Activated T-cell treated with anti-CD3 and anti-CD28 coated beads, Interleukin-2, amount 50 U/mL, for 24 hours (primary cell): ENCODE data around the gene PADI2.
"Not testable (repeated sequence)": the region's sequence is repeated elsewhere in the genome, so short reads cannot be mapped to it uniquely, and the experiment has no call there.

Experiments
- DNase-seq: peaks from one replicate; pipeline ENCODE4 v3.0.0-alpha.2; 2020
- H3K27ac Mint-ChIP-seq: 2 replicates; pipeline ENCODE4 v1.8.0; 2020; ENCODE audit warnings: mild to moderate bottlenecking, mixed read lengths
- H3K27me3 Mint-ChIP-seq: 2 replicates; pipeline ENCODE4 v1.8.0; 2020; ENCODE audit warnings: mixed read lengths
- H3K36me3 Mint-ChIP-seq: 2 replicates; pipeline ENCODE4 v1.8.0; 2020; ENCODE audit warnings: low read depth, mixed read lengths
- H3K4me1 Mint-ChIP-seq: 2 replicates; pipeline ENCODE4 v1.8.0; 2020; ENCODE audit warnings: low read depth, mixed read lengths
- H3K4me3 Mint-ChIP-seq: 2 replicates; pipeline ENCODE4 v1.8.0; 2020; ENCODE audit warnings: mild to moderate bottlenecking, moderate library complexity, mixed read lengths
- H3K9me3 Mint-ChIP-seq: 2 replicates; pipeline ENCODE4 v1.8.0; 2020; ENCODE audit warnings: mixed read lengths

Gene PADI2

GRCh38 chr1:17068789-17069188 is 50.5 kb downstream of the PADI2 start:
- Mint-ChIP-seq H3K27me3 (peaks cover 4% of the 10 kb centered on the region), H3K4me1 (no peaks in the 10 kb centered on the region), H3K27ac (no peak overlapping the region), H3K36me3 (no peaks in the 10 kb centered on the region), H3K9me3 (no peaks in the 10 kb centered on the region), H3K4me3 (no peak overlapping the region)
- DNase-seq = no peak

GRCh38 chr1:17067465-17068240 is 51.6 kb downstream of the PADI2 start:
- no peak for DNase-seq
- H3K9me3 Mint-ChIP-seq = no peaks in the 10 kb centered on the region
- no peaks in the 10 kb centered on the region for H3K36me3 Mint-ChIP-seq
- no peak overlapping the region for H3K4me3 Mint-ChIP-seq
- H3K4me1 Mint-ChIP-seq = peaks cover 3% of the 10 kb centered on the region
- H3K27ac Mint-ChIP-seq = no peak overlapping the region
- H3K27me3 Mint-ChIP-seq = peaks cover 4% of the 10 kb centered on the region

GRCh38 chr1:17067069-17067426 is 52.2 kb downstream of the PADI2 start:
- Mint-ChIP-seq H3K9me3 (no peaks in the 10 kb centered on the region), H3K27me3 (peaks cover 4% of the 10 kb centered on the region), H3K27ac (no peak overlapping the region), H3K36me3 (no peaks in the 10 kb centered on the region), H3K4me1 (peaks cover 3% of the 10 kb centered on the region), H3K4me3 (no peak overlapping the region)
- DNase-seq = no peak

GRCh38 chr1:17066361-17067068 is 52.7 kb downstream of the PADI2 start:
- Mint-ChIP-seq H3K4me1 (peaks cover 3% of the 10 kb centered on the region), H3K36me3 (no peaks in the 10 kb centered on the region), H3K9me3 (no peaks in the 10 kb centered on the region), H3K27ac (no peak overlapping the region), H3K4me3 (no peak overlapping the region), H3K27me3 (peaks cover 7% of the 10 kb centered on the region)
- DNase-seq = no peak

- no peaks in the 10 kb centered on the region for H3K9me3 Mint-ChIP-seq
- H3K27ac Mint-ChIP-seq = no peak overlapping the region
- DNase-seq = no peak
- no peak overlapping the region for H3K4me3 Mint-ChIP-seq
- peaks cover 10% of the 10 kb centered on the region for H3K27me3 Mint-ChIP-seq
- H3K4me1 Mint-ChIP-seq = peaks cover 3% of the 10 kb centered on the region
- H3K36me3 Mint-ChIP-seq = no peaks in the 10 kb centered on the region
Measured at GRCh38 chr1:17065666-17066065, 53.6 kb downstream of the PADI2 start.

- not testable (repeated sequence) for H3K9me3 Mint-ChIP-seq, DNase-seq, H3K4me1 Mint-ChIP-seq, H3K4me3 Mint-ChIP-seq, H3K36me3 Mint-ChIP-seq, H3K27ac Mint-ChIP-seq
- H3K27me3 Mint-ChIP-seq = peaks cover 21% of the 10 kb centered on the region
Measured at GRCh38 chr1:17062751-17063150, 56.5 kb downstream of the PADI2 start.

- no peaks in the 10 kb centered on the region for H3K9me3 Mint-ChIP-seq
- H3K27ac Mint-ChIP-seq = no peak overlapping the region
- no peak for DNase-seq
Measured at GRCh38 chr1:17061892-17062291, 57.4 kb downstream of the PADI2 start.

GRCh38 chr1:17061486-17061885 is 57.8 kb downstream of the PADI2 start:
- no peaks in the 10 kb centered on the region for H3K9me3 Mint-ChIP-seq
- H3K27me3 Mint-ChIP-seq = peaks cover 21% of the 10 kb centered on the region
- H3K27ac Mint-ChIP-seq = no peak overlapping the region
- no peak for DNase-seq
- no peak overlapping the region for H3K4me3 Mint-ChIP-seq
- no peaks in the 10 kb centered on the region for H3K36me3 Mint-ChIP-seq
- peaks cover 3% of the 10 kb centered on the region for H3K4me1 Mint-ChIP-seq

More at GRCh38 chr1:17061892-17062291, 57.4 kb downstream of the PADI2 start:
- Mint-ChIP-seq H3K27me3 (peaks cover 21% of the 10 kb centered on the region), H3K4me3 (no peak overlapping the region), H3K36me3 (no peaks in the 10 kb centered on the region), H3K4me1 (peaks cover 3% of the 10 kb centered on the region)

- peaks cover 3% of the 10 kb centered on the region for H3K4me1 Mint-ChIP-seq
- H3K9me3 Mint-ChIP-seq = no peaks in the 10 kb centered on the region
- no peak for DNase-seq
- H3K36me3 Mint-ChIP-seq = no peaks in the 10 kb centered on the region
- no peak overlapping the region for H3K27ac Mint-ChIP-seq
- no peak overlapping the region for H3K4me3 Mint-ChIP-seq
- peaks cover 21% of the 10 kb centered on the region for H3K27me3 Mint-ChIP-seq
Measured at GRCh38 chr1:17060306-17060749, 58.9 kb downstream of the PADI2 start.

GRCh38 chr1:17059391-17060305 is 59.6 kb downstream of the PADI2 start:
- no peaks in the 10 kb centered on the region for H3K36me3 Mint-ChIP-seq
- no peak overlapping the region for H3K27ac Mint-ChIP-seq
- H3K9me3 Mint-ChIP-seq = no peaks in the 10 kb centered on the region
- peaks cover 21% of the 10 kb centered on the region for H3K27me3 Mint-ChIP-seq
- peak; percentile 37 for DNase-seq
- peaks cover 4% of the 10 kb centered on the region for H3K4me1 Mint-ChIP-seq
- no peak overlapping the region for H3K4me3 Mint-ChIP-seq

GRCh38 chr1:17056551-17056950 is 62.7 kb downstream of the PADI2 start:
- Mint-ChIP-seq H3K36me3 (peaks cover 14% of the 10 kb centered on the region), H3K4me3 (no peak overlapping the region), H3K27ac (no peak overlapping the region), H3K27me3 (peaks cover 14% of the 10 kb centered on the region), H3K9me3 (no peaks in the 10 kb centered on the region), H3K4me1 (peaks cover 14% of the 10 kb centered on the region)
- DNase-seq = no peak

GRCh38 chr1:17055801-17056200 is 63.5 kb downstream of the PADI2 start:
- peak overlapping the region; percentile 21 for H3K4me3 Mint-ChIP-seq
- H3K27ac Mint-ChIP-seq = no peak overlapping the region

GRCh38 chr1:17053685-17054410 is 65.4 kb downstream of the PADI2 start, which contains the start of gene SDHB:
TSS of gene SDHB (minus strand) at chr1:17054032. CDS start at chr1:17054019, 13 bp downstream.
- H3K27me3 Mint-ChIP-seq = no peaks in the 10 kb centered on the region
- H3K4me1 Mint-ChIP-seq = peaks cover 25% of the 10 kb centered on the region
- H3K36me3 Mint-ChIP-seq = peaks cover 38% of the 10 kb centered on the region
- peak; percentile 100 for DNase-seq
- no peaks in the 10 kb centered on the region for H3K9me3 Mint-ChIP-seq
- H3K4me3 Mint-ChIP-seq = peak within 1 kb of the TSS; percentile 100
- H3K27ac Mint-ChIP-seq = peak within 1 kb of the TSS; percentile 99

More at GRCh38 chr1:17055801-17056200, 63.5 kb downstream of the PADI2 start:
- Mint-ChIP-seq H3K4me1 (peaks cover 22% of the 10 kb centered on the region), H3K9me3 (no peaks in the 10 kb centered on the region), H3K36me3 (peaks cover 22% of the 10 kb centered on the region), H3K27me3 (peaks cover 11% of the 10 kb centered on the region)
- DNase-seq = no peak
